Hematopoietic multipotent progenitor cell treated with erythropoietin and hydrocortisone succinate and interleukin-3 and kit ligand, for 8 days (in vitro differentiated cells): ENCODE measurements around the gene RETREG1.

Experiments used
- DNase-seq: peaks from one replicate; pipeline ENCODE4 v3.0.0-alpha.2; 2015

RETREG1 gene

DNA sequence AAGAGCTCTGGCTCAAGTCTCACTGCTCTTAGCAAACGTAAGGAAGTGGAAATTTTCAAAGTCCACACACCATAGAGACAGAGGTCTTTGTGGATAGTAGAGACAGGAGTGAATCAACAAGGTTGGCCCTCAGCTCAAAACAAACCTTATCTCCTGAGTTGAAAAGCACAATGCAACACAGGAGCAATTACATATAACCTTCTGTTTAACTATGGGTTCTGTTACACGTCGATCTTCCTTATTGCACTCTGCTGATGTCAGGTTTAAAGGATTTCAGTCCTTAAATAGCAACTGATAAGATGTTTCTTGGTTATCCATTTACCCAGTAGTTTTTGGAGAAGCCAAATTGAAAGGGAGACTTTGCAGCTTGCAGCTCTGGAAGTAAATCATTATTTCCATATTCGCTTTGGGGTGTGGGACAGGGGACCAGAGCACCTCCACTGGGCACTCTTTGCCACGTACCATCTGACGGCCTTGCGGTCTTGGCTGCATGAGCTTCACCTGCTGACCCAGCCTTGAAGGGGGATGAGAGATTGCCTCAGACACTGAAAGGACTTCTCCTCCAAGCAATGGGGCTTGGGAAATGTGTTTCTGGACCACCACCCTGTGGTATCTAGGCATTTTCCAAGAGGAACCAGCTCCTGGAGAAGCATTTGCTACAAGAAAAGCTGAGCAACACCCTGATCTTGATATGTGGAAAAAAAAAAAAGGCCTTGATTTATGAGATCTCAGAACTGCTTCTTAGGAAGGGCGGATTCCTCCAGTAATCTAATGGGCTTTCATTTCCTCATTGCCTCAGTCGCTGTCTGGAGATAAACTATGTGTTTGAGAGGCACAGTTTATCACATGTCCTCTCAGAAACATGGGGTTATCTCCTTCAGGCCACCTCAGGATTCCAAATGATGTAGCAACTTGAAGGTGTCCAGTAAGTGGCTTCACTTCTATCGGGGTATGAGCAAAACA, 95.0 kb downstream of the RETREG1 start:
- DNase-seq: no peak

DNA sequence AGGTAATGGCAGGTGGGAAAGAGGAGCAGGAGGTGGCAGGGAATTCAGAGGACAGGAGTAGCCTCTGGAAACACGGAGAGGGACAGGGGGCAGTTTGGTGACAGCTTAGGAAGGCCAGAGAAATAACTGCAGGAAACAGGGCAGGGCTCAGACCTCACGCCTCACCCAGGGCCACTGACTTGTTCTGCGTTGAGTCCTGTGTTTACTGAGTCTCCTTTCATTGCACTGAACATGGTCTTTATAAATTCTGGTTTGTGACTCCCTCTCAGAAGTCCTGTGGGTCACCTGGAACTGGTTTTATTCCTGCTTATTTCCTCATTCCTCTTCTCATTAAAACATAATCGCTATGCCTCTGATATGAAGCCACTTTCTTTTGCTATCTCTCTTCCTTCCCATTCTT, 96.0 kb downstream of the RETREG1 start:
- no peak for DNase-seq

DNA sequence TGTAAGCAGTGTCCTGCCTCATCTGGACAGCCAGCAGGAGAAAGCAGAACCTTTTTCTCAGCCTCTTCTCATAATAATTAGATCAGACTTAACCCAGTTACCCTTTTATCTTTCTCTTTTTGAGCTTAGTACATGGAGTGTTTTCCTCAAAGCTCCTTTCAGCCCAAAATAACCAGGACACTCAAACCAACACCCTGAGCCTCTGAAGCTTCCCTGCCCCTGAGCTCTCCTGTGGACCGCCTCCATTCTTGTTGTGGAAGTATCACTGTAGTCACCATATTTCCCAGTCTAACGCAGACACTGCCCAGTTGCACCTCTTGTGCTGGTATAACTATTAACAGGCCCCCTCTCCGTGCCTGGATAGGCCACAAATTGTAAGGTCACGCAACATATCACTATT, 97.4 kb downstream of the RETREG1 start:
- no peak for DNase-seq

DNA sequence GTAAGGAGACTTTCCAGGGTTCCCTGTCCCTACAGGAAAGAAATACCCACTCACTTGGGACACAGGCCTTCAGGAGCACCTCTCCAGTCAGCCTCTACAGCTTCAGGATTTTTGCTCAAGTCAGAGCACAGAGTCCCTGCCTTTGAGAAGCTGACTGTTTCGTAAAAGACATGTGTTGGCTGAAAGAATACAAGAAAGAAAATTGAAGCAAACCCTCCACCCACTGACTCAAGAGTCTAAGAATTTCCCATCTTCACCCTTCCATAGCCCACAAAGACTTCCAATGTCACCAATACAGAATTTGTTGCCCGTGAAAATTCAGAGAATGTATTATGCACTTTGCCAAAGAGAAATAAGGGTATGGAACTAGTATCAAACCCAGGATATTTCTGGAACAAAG, 98.2 kb downstream of the RETREG1 start:
- no peak for DNase-seq

DNA sequence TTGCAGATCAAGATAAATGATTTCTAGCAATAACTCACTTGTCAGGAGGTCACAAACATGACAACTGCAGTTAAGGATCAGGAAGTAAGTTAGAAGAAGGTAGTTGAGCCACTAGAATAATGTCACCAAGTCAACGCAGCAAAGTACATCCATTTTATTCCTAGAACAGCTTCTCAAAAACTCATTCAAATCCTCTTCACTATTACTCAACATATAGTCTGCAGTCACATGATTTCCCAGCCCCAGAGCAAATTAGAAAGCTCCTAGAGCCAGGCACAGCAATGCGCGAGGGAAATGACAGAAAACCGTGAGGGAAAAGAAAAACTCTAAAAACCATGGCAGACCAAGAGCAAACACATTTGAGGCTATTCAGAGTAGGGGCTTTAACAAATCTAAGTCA, 101.3 kb downstream of the RETREG1 start:
- DNase-seq: no peak

- DNase-seq: no peak
Measured at GRCh38 chr5:16510098-16510497, 106.7 kb downstream of the RETREG1 start.

- DNase-seq: no peak
Measured at GRCh38 chr5:16508730-16509531, 107.9 kb downstream of the RETREG1 start.

DNA sequence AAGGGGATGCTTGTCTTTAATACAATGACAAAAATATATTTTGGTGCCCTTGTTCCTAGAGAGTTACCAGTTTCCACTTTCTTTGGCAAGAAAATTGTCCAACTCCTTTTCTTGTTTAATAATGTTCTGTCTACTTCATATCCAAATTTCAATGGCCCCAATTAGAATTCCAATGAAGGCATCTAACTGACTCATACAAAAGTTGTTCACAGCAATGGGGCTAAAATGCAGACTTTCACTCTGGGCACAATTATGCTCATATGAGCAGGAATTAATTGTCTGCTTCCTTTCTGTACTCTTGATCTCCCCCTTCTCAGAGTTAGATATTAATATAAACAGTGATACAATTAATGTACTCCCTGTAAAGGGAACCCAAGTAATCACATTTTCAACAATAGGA, 109.1 kb downstream of the RETREG1 start:
- no peak for DNase-seq

DNA sequence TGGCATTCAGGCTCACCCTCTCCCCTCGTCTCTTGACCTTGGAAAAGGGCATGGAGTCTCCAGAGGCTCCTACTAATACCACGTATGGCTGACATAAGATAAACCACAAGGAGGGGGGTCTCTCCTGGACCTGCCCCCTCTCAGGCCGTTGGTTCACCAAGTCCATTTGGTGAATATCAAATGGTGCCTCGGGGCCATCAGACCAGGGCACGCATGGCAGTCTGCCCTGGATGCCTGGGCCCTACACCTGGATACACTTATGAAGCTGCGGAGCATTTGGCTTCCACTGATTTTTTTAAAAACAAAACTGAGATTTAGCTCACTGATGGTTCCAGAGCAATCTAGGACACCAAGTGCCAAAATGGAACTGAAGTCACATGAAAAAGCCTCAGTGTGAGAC, 110.9 kb downstream of the RETREG1 start:
- DNase-seq: no peak

GRCh38 chr5:16505140-16505891, 111.5 kb downstream of the RETREG1 start:
- no peak for DNase-seq

GRCh38 chr5:16504571-16504970, 112.2 kb downstream of the RETREG1 start:
- no peak for DNase-seq

- no peak for DNase-seq
Measured at GRCh38 chr5:16502866-16503265, 113.9 kb downstream of the RETREG1 start.

DNA sequence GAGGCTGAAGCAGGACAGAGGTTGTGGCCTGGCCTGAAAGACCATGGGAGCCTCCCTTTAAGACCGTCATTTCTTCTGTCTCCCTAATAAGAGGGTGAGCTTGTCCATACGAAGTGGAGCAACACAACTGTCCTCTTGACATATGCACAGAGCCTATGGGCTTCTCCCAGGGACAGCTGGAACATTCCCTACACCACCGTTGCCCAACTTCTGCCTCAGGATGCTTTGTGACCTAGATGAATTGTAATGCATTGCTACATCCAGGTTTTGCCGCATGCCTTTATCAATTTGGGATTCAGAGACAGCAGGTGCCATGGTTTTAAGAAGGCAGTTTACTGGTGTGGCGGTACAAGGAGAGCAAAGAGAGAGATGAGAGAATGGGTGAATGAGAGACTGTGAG, 116.8 kb downstream of the RETREG1 start:
- DNase-seq: no peak

GRCh38 chr5:16497546-16497945, 119.3 kb downstream of the RETREG1 start:
- no peak for DNase-seq

- no peak for DNase-seq
Measured at GRCh38 chr5:16493261-16493660, 123.5 kb downstream of the RETREG1 start.

DNA sequence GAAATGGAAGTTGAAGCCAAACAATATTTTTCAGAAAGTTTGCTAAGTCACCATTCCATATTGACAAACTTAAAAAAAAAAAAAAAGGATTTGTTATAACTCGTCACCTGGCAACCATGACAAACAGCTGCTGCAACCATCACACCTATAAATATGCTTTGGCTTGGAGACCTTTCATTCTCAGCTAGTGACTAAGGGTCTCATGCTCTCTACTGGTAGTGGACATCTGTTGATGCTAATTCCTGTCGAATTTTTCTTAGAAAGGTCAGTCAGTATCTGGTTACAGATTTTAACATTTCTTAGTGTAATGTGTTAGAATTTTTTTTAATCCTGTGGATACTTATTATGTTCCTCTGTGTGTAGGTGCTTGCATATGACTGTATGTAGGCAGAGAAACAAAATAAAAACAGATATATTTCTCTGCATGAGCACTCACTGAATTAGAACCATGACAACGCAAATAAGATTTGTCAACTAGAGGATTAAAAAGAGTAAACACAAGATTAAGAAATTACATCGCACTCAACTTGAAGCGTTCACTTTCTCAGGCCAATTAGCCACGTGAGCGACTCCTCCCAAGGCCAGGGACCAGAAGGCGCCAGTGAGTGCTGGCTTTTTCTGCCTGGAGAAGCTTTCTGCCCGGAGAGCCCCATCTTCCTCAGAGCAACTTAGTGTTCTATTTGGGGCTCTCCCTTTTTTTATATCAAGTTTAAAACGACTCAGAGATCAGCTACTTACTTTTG, 124.2 kb downstream of the RETREG1 start:
- no peak for DNase-seq

DNA sequence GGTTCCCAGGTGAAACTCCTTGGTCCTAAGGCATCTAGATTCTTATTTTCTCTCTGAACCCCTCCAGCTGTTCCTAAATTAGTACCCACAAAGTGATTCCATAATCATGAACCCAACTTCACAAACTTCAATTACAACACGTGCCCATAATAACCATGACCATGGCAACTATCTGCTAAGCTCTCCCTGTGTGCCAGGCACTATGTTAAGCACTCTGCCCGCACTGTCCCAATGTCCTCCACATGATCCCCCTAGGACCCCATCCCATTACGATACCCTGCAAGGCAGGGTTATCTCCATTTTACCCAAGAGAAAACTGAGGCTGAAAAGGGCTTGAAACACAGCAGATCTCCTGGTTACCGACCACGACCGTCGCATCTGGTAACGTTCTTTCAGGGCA, 125.9 kb downstream of the RETREG1 start:
- no peak for DNase-seq

DNA sequence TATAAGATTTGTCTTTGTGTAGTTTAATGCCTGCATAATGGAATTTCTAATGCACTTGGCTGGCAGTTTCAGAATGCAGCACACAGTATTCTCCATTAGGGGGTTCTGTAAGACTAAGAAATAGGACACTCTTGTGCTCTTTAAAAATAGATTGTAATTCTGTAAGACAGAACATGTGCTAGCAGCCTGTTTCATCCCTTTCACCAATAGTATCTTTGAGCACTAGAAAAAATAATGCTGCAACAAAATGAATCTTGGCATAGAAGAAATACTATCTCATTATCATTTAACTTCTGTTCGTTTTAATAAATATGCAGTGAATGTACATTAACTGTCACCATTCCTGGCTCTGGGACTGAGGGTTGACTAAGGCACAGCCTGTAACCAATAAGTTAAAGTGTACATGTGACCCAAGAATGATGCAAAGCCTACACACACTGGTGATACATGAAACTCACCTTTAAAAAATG, 127.4 kb downstream of the RETREG1 start:
- DNase-seq: peak; percentile 59

GRCh38 chr5:16487456-16487855, 129.3 kb downstream of the RETREG1 start:
- DNase-seq: no peak

DNA sequence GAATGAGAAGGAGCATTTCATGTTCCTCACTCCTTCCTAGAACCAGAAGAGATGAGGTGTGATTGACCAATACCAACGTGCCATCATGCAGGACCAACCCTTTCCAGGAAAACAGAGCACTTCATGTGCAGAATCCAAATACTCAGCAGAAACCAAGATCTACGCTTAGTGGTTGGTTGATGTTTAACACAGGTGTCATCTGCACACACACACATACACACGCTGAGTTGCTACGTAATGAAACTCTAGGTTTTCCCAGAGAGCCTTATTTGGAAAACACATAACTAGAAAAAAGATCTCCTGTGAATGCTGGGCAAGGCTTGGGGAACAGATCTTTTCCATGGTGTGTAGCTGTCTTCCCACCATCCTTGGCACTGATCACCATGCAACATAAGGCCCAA, 130.1 kb downstream of the RETREG1 start:
- DNase-seq: peak; percentile 40

DNA sequence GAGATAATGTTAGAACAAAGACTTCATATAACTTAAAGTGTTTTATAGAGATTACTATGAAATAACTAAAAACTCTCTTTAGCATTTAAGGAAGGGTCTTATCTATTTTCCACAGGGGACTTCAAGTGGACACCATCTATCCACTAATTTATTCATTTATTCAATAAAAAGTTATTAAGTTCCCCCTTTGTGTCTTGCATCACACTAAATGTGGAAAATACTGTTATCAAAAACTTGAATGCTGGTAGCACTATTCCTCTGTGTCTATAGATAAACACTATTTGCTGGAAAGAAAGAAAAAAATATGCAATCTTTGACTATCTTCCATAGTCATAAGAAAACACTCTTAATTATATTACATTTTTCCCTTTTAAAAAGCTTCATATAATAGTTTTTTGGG, 131.1 kb downstream of the RETREG1 start:
- peak; percentile 62 for DNase-seq

DNA sequence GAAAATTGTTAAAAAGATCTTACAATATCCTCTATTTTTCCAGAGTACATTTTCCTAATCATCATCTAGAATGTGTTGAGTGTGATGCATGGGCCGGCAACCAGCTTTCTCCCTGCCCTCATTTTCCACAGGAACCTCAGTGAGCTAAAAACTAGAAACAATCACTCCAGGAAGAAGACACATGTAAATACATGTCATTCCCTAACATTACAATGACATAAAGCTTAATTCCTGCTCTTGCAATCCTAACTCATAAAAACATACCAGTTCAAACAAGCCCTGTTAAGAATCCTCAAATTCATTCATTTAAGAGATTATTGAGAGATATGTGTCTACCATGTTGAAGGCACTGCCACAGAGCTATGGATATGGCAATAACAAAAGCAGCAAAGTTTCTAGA, 132.7 kb downstream of the RETREG1 start:
- DNase-seq: no peak
